GM12801 (cell line): Measurements from ENCODE around the gene EPHA1.

Experiments
- CTCF ChIP-seq: IDR thresholded peaks from one replicate; pipeline ENCODE4 v1.5.1; 2011; ENCODE audit warnings: control low read depth; ENCODE audit not compliant: insufficient read length; ENCODE audit errors: extremely low read depth

EPHA1 gene

GRCh38 chr7:143368387-143368786 lies 40.3 kb downstream of the EPHA1 start:
- TF ChIP-seq CTCF, result no peak

GRCh38 chr7:143367972-143368371 lies 40.7 kb downstream of the EPHA1 start:
- no peak for TF ChIP-seq CTCF

- TF ChIP-seq CTCF, result no peak
Observed at GRCh38 chr7:143363016-143363937, 45.4 kb downstream of the EPHA1 start.

GRCh38 chr7:143362131-143363015 lies 46.3 kb downstream of the EPHA1 start, which contains the start of gene FAM131B:
Gene FAM131B (minus strand): TSS chr7:143362713. CDS start chr7:143362603, 110 bp downstream.
- no peak for TF ChIP-seq CTCF

GRCh38 chr7:143361552-143362130 lies 47.0 kb downstream of the EPHA1 start:
- no peak for TF ChIP-seq CTCF

- TF ChIP-seq CTCF, result no peak
Observed at GRCh38 chr7:143360788-143361551, 47.7 kb downstream of the EPHA1 start.
